KMS-11 (cell line): ENCODE results near the gene DLG1.

Source experiments
- H2AFZ ChIP-seq: fragments of 200-600 bp; sonication (generic); 2 replicates; pipeline ENCODE4 v1.6.1; 2016; ENCODE audit warnings: antibody characterized with exemption, mixed run types, low read depth
- H3K27ac ChIP-seq: fragments of 200-600 bp; sonication (generic); 2 replicates; pipeline ENCODE4 v1.6.1; 2016; ENCODE audit warnings: mild to moderate bottlenecking, mixed run types
- H3K27me3 ChIP-seq: fragments of 200-600 bp; sonication (generic); 2 replicates; pipeline ENCODE4 v1.6.1; 2017; ENCODE audit warnings: mild to moderate bottlenecking, low read depth, mixed run types, moderate library complexity; ENCODE audit not compliant: insufficient read depth
- H3K36me3 ChIP-seq: fragments of 200-600 bp; sonication (generic); 2 replicates; pipeline ENCODE4 v1.6.1; 2017; ENCODE audit warnings: mild to moderate bottlenecking, mixed run types; ENCODE audit not compliant: insufficient read depth
- H3K4me1 ChIP-seq: fragments of 200-600 bp; sonication (generic); 2 replicates; pipeline ENCODE4 v1.6.1; 2016; ENCODE audit warnings: mild to moderate bottlenecking, low read depth, mixed run types; ENCODE audit not compliant: poor library complexity, severe bottlenecking
- H3K4me2 ChIP-seq: fragments of 200-600 bp; sonication (generic); 2 replicates; pipeline ENCODE4 v1.7.0; 2016; ENCODE audit warnings: mild to moderate bottlenecking, mixed run types
- H3K4me3 ChIP-seq: fragments of 200-600 bp; sonication (generic); IDR thresholded peaks from 2 replicates; pipeline ENCODE4 v1.6.1; 2017; ENCODE audit warnings: low read depth, low read length, mixed read lengths; ENCODE audit not compliant: insufficient read depth
- H3K79me2 ChIP-seq: fragments of 200-600 bp; sonication (generic); 2 replicates; pipeline ENCODE4 v1.6.1; 2016; ENCODE audit warnings: low read depth, mixed run types; ENCODE audit not compliant: insufficient read depth
- H3K9ac ChIP-seq: fragments of 200-600 bp; sonication (generic); 2 replicates; pipeline ENCODE4 v1.6.1; 2016; ENCODE audit warnings: mild to moderate bottlenecking, mixed run types
- H4K20me1 ChIP-seq: fragments of 200-600 bp; sonication (generic); 2 replicates; pipeline ENCODE4 v1.6.1; 2016; ENCODE audit warnings: mild to moderate bottlenecking, mixed run types; ENCODE audit not compliant: insufficient read depth
- CTCF ChIP-seq: fragments of 200-600 bp; sonication (generic); conservative IDR thresholded peaks from 2 replicates; pipeline ENCODE4 v1.6.1; 2017; ENCODE audit warnings: low read depth, mild to moderate bottlenecking, antibody characterized with exemption, low read length, moderate library complexity, mixed read lengths

DLG1 gene

DNA sequence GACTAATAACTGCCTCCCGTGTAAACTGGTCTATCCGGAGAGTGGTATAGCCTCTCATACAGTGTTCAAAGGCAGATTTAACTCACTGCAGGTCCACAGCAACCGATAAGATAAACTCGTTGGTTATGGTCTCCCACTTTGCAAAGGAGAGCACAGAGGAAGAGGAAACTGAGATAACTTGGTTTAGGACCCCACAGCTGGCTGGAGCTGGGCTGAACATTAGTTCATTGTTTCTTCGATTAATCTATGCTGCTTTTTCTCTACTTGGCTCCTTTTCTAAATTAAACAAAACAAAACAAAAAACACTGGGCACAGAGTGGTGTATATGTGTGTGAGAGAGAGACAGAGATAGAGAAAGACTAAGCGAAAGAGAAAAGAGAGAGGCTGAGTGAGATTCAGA lies 5.0 kb upstream of the DLG1 start:
- no peak overlapping the region for H2AFZ ChIP-seq
- no peak overlapping the region for H3K4me3 ChIP-seq
- no peak overlapping the region for H3K4me2 ChIP-seq

GRCh38 chr3:197302696-197303341 lies 4.4 kb upstream of the DLG1 start:
- no peak overlapping the region for H2AFZ ChIP-seq
- no peaks in the 10 kb centered on the region for H3K79me2 ChIP-seq
- no peaks in the 10 kb centered on the region for H3K36me3 ChIP-seq
- H4K20me1 ChIP-seq, result no peaks in the 10 kb centered on the region
- H3K4me3 ChIP-seq, result no peak overlapping the region
- peaks cover 17% of the 10 kb centered on the region for H3K4me1 ChIP-seq
- no peak overlapping the region for H3K27ac ChIP-seq
- no peak for TF ChIP-seq CTCF
- no peak overlapping the region for H3K4me2 ChIP-seq
- no peak overlapping the region for H3K9ac ChIP-seq
- no peaks in the 10 kb centered on the region for H3K27me3 ChIP-seq

More for the DNA sequence above, 5.0 kb upstream of the DLG1 start:
- Histone ChIP-seq H4K20me1 (no peaks in the 10 kb centered on the region), H3K27ac (no peak overlapping the region), H3K4me1 (peaks cover 18% of the 10 kb centered on the region), H3K9ac (no peak overlapping the region), H3K79me2 (no peaks in the 10 kb centered on the region), H3K27me3 (no peaks in the 10 kb centered on the region), H3K36me3 (no peaks in the 10 kb centered on the region)
- TF ChIP-seq CTCF, result no peak

- Histone ChIP-seq H3K4me1 (peaks cover 18% of the 10 kb centered on the region), H3K27ac (no peak overlapping the region), H3K4me2 (no peak overlapping the region), H2AFZ (no peak overlapping the region), H4K20me1 (no peaks in the 10 kb centered on the region), H3K36me3 (no peaks in the 10 kb centered on the region), H3K27me3 (no peaks in the 10 kb centered on the region), H3K9ac (no peak overlapping the region), H3K79me2 (peaks cover 4% of the 10 kb centered on the region; the same call in 1 of the 2 replicates), H3K4me3 (no peak overlapping the region)
- TF ChIP-seq CTCF, result no peak
Measured at GRCh38 chr3:197302033-197302432, 3.6 kb upstream of the DLG1 start.

- no peak for TF ChIP-seq CTCF
- peaks cover 22% of the 10 kb centered on the region for H3K4me1 ChIP-seq
- no peak overlapping the region for H3K4me3 ChIP-seq
- no peak overlapping the region for H3K27ac ChIP-seq
- no peaks in the 10 kb centered on the region for H4K20me1 ChIP-seq
- H2AFZ ChIP-seq, result no peak overlapping the region
- H3K4me2 ChIP-seq, result no peak overlapping the region
- peaks cover 8% of the 10 kb centered on the region; the same call in 1 of the 2 replicates for H3K79me2 ChIP-seq
- H3K36me3 ChIP-seq, result no peaks in the 10 kb centered on the region
- no peak overlapping the region for H3K9ac ChIP-seq
- H3K27me3 ChIP-seq, result no peaks in the 10 kb centered on the region
Measured at GRCh38 chr3:197300361-197300760, 1.9 kb upstream of the DLG1 start.
